ENCODE measurements around the gene LCK. TPM values are rescaled to one million over a fixed set of nuclear protein-coding genes. Genes with fewer than 3 reads are reported as not detected.
"Not testable (repeated sequence)": the region's sequence is repeated elsewhere in the genome, so short reads cannot be mapped to it uniquely, and the experiment has no call there.

The LCK gene
- total RNA-seq, 1 donor from 2014 or later: not detected

- Mint-ChIP-seq H3K27ac (ENCODE audit: unreplicated experiment) (peak overlapping the region; percentile 72), H3K9me3 (no peaks in the 10 kb centered on the region), H3K36me3 (ENCODE audit: low read depth) (no peaks in the 10 kb centered on the region), H3K4me1 (peaks cover 20% of the 10 kb centered on the region), H3K4me3 (no peak overlapping the region), H3K27me3 (ENCODE audit: low read depth) (peaks cover 4% of the 10 kb centered on the region)
- TF ChIP-seq CTCF (conservative IDR thresholded peaks at IDR 0.05): no peak
- DNase-seq (ENCODE audit: low read depth, low spot score): no peak
Measured at GRCh38 chr1:32249831-32250525, 1.1 kb upstream of the LCK start.

DNA sequence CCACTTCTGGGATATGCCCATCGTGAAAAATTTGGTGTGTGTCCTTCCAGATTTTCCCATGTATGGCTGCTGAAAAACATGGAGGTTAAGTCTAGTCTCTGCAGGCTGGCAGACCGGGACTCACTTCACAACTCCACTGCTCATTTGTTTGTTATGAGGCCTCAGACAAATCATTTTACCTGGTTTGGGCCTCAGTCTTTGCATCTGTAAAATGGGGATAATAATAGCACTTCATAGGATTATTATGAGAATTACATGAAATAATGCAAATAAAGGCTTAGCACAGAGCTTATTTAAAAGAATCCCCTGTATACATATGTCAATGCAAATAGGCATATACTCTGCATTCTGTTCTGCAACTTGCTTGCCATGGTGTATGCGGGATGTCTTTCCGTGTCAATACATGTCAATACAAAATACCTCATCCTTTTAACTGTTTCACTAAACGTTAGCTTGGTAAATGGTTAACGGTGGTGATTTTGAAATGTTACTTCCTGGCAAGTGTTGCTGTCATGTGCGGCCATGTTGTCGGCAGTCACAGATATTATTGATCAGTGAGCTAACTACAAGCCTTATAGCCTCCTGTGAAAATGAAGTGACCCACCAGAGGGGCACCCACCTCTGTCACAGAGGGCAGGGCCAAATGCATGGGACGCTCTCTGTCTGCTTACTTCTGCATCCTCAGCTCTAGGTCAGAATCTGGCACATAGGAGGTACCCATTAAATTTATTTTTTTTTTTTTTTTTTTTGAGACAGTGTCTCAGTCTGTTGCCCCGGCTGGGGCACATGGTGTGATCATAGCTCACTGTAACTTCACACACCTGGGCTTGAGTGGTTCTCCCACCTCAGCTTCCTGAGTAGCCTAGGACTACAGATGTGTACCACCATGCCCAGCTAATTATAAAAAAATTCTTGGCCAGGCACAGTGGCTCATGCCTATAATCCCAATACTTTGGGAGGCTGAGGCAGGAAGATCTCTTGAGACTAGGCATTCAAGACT is 4.3 kb downstream of the LCK start:
- H3K9me3 Mint-ChIP-seq: no peaks in the 10 kb centered on the region

DNA sequence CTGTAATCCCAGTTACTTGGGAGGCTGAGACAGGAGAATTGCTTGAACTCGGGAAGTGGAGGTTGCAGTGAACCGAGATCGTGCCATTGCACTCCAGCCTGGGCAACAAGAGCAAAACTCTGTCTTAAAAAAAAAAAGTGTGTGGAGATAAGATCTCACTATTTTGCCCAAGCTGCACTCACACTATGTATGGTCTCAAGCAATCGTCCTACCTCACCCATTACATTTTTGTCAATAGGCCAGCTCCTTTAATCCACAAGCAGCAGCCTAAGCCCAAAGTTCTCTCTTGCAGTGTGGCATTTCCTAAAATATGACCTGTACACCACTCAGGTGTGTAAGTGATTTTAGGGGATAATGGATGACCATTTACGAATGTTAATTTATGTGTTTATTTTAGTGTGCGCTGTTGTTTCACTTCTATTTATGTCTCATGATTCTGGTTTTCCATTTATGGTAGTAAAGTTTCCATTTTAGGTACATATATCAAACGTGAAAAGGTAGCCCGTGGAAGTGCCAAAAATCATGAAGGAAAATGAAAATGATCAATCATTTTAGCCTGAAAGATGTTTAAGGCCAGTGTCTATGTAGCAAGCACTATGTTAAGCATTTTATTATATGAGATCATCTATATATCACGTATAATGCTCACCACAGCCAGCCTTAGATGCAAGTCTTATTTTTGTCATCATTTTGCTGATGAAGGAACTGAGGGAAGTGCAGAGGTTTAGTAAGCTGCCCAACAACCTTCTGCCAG is 5.6 kb downstream of the LCK start:
- H3K36me3 Mint-ChIP-seq (ENCODE audit: low read depth): no peaks in the 10 kb centered on the region
- H3K27me3 Mint-ChIP-seq (ENCODE audit: low read depth): peaks cover 3% of the 10 kb centered on the region
- DNase-seq (ENCODE audit: low read depth, low spot score): no peak
- H3K9me3 Mint-ChIP-seq: no peaks in the 10 kb centered on the region
- TF ChIP-seq CTCF (conservative IDR thresholded peaks at IDR 0.05): no peak
- H3K4me3 Mint-ChIP-seq: no peak overlapping the region
- no peak overlapping the region for H3K27ac Mint-ChIP-seq (ENCODE audit: unreplicated experiment)
- H3K4me1 Mint-ChIP-seq: no peaks in the 10 kb centered on the region

More for the DNA sequence above, 4.3 kb downstream of the LCK start:
- no peaks in the 10 kb centered on the region for H3K36me3 Mint-ChIP-seq (ENCODE audit: low read depth)
- H3K27ac Mint-ChIP-seq (ENCODE audit: unreplicated experiment): no peak overlapping the region
- no peak overlapping the region for H3K4me3 Mint-ChIP-seq
- H3K27me3 Mint-ChIP-seq (ENCODE audit: low read depth): peaks cover 3% of the 10 kb centered on the region
- H3K4me1 Mint-ChIP-seq: peaks cover 5% of the 10 kb centered on the region
- TF ChIP-seq CTCF (conservative IDR thresholded peaks at IDR 0.05): no peak
- no peak for DNase-seq (ENCODE audit: low read depth, low spot score)

DNA sequence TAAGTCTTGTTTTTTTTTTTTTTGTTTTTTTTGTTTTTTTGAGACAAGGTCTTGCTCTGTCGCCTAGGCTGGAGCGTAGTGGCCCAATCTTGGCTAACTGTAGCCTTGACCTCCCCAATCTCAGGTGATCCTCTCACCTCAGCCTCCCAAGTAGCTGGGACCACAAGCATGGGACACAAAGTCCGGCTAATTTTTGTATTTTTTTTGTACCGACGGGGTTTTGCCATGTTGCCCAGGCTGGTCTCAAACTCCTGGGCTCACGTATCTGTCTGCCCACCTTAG is 6.1 kb downstream of the LCK start:
- no peaks in the 10 kb centered on the region for H3K4me1 Mint-ChIP-seq
- peaks cover 3% of the 10 kb centered on the region for H3K27me3 Mint-ChIP-seq (ENCODE audit: low read depth)
- H3K9me3 Mint-ChIP-seq: no peaks in the 10 kb centered on the region
- H3K27ac Mint-ChIP-seq (ENCODE audit: unreplicated experiment): no peak overlapping the region
- no peak for DNase-seq (ENCODE audit: low read depth, low spot score)
- TF ChIP-seq CTCF (conservative IDR thresholded peaks at IDR 0.05): no peak
- no peaks in the 10 kb centered on the region for H3K36me3 Mint-ChIP-seq (ENCODE audit: low read depth)
- H3K4me3 Mint-ChIP-seq: no peak overlapping the region

DNA sequence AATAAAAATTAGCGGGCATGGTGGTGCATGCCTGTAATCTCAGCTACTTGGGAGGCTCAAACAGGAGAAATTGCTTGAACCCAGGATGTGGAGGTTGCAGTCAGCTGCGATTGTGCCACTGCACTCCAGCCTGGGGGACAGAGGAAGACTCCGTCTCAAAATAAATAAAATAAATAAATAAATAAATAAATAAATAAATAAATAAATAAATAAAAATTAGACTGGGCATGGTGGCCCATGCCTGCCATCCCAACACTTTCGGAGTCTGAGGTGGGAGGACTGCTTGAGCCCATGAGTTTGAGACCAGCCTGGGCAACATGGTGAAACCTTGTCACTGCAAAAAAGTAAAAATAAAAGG is 12.2 kb downstream of the LCK start:
- H3K9me3 Mint-ChIP-seq; DNase-seq (ENCODE audit: low read depth, low spot score); H3K4me1 Mint-ChIP-seq; H3K27me3 Mint-ChIP-seq (ENCODE audit: low read depth); H3K27ac Mint-ChIP-seq (ENCODE audit: unreplicated experiment); H3K4me3 Mint-ChIP-seq; H3K36me3 Mint-ChIP-seq (ENCODE audit: low read depth): not testable (repeated sequence)

All from neural crest cell (in vitro differentiated cells).